GM18520 (cell line): Measurements from ENCODE around the gene NCLN.
"Not testable (repeated sequence)": the region's sequence is repeated elsewhere in the genome, so short reads cannot be mapped to it uniquely, and the experiment has no call there.

Experiments used
- ATAC-seq: cut with Tn5 transposase; IDR thresholded peaks from one replicate; pipeline ENCODE4 v1.9.1; 2021; ENCODE audit not compliant: unreplicated experiment

The NCLN gene

GRCh38 chr19:3222709-3223108 is 37.0 kb downstream of the NCLN start:
- ATAC-seq = no peak

GRCh38 chr19:3224346-3225168 is 38.8 kb downstream of the NCLN start, which contains the start of gene CELF5:
Gene CELF5 (plus strand): TSS chr19:3224661. CDS start chr19:3224740, 79 bp downstream.
- no peak for ATAC-seq

GRCh38 chr19:3225169-3225485 is 39.4 kb downstream of the NCLN start:
- no peak for ATAC-seq

- no peak for ATAC-seq
Observed at GRCh38 chr19:3225677-3226093, 40.0 kb downstream of the NCLN start.

GRCh38 chr19:3227054-3227626 is 41.4 kb downstream of the NCLN start:
- no peak for ATAC-seq

- no peak for ATAC-seq
Observed at GRCh38 chr19:3229346-3229743, 43.6 kb downstream of the NCLN start.

- no peak for ATAC-seq
Observed at GRCh38 chr19:3229888-3230496, 44.3 kb downstream of the NCLN start.

- no peak for ATAC-seq
Observed at GRCh38 chr19:3231288-3231687, 45.6 kb downstream of the NCLN start.

GRCh38 chr19:3233116-3233515 is 47.4 kb downstream of the NCLN start:
- no peak for ATAC-seq

- ATAC-seq = no peak
Observed at GRCh38 chr19:3233831-3234230, 48.1 kb downstream of the NCLN start.

GRCh38 chr19:3234800-3235199 is 49.1 kb downstream of the NCLN start:
- ATAC-seq = no peak

- not testable (repeated sequence) for ATAC-seq
Observed at GRCh38 chr19:3235604-3236003, 49.9 kb downstream of the NCLN start.

- no peak for ATAC-seq
Observed at GRCh38 chr19:3236272-3236671, 50.5 kb downstream of the NCLN start.

- ATAC-seq = no peak
Observed at GRCh38 chr19:3238066-3238561, 52.4 kb downstream of the NCLN start.

GRCh38 chr19:3239367-3239766 is 53.6 kb downstream of the NCLN start:
- ATAC-seq = no peak

- no peak for ATAC-seq
Observed at GRCh38 chr19:3243819-3244700, 58.3 kb downstream of the NCLN start.

GRCh38 chr19:3245050-3245449 is 59.3 kb downstream of the NCLN start:
- no peak for ATAC-seq

- ATAC-seq = no peak
Observed at GRCh38 chr19:3248728-3249326, 63.1 kb downstream of the NCLN start.

GRCh38 chr19:3249408-3249807 is 63.7 kb downstream of the NCLN start:
- no peak for ATAC-seq

GRCh38 chr19:3250675-3251074 is 64.9 kb downstream of the NCLN start:
- no peak for ATAC-seq

- no peak for ATAC-seq
Observed at GRCh38 chr19:3251229-3251628, 65.5 kb downstream of the NCLN start.
